ENCODE data around the gene TRMT44. TPM values are rescaled to one million over a fixed set of nuclear protein-coding genes. Genes with fewer than 3 reads are reported as not detected.

TRMT44 gene
- total RNA-seq, 1 donor from 2014 or later, result 39.2 TPM

GRCh38 chr4:8446122-8446521 lies 5.5 kb downstream of the TRMT44 start:
- no peak for DNase-seq (ENCODE audit: low spot score)
- intact Hi-C loops (cut with micrococcal nuclease), result loop anchor here (10.0 kb wide), 2 partner anchors 1801 to 1871 kb away; partner anchors contain the start of genes MAN2B2 and MRFAP1
- peaks cover 14% of the 10 kb centered on the region for H3K36me3 Mint-ChIP-seq (ENCODE audit: low read depth)
- H3K9me3 Mint-ChIP-seq, result no peaks in the 10 kb centered on the region
- H3K27ac Mint-ChIP-seq, result no peak overlapping the region
- peaks cover 40% of the 10 kb centered on the region for H3K4me1 Mint-ChIP-seq (ENCODE audit: low read depth)
- H3K4me3 Mint-ChIP-seq, result no peak overlapping the region
- no peaks in the 10 kb centered on the region for H3K27me3 Mint-ChIP-seq (ENCODE audit: insufficient read depth)

GRCh38 chr4:8451440-8452182 lies 11.0 kb downstream of the TRMT44 start:
- Mint-ChIP-seq H3K4me3 (no peak overlapping the region), H3K27ac (peak overlapping the region; percentile 1)

GRCh38 chr4:8453957-8454356 lies 13.4 kb downstream of the TRMT44 start:
- no peak for DNase-seq (ENCODE audit: low spot score)
- intact Hi-C loops (cut with micrococcal nuclease), result no loop called here
- no peaks in the 10 kb centered on the region for H3K9me3 Mint-ChIP-seq
- H3K27ac Mint-ChIP-seq, result no peak overlapping the region
- no peak overlapping the region for H3K4me3 Mint-ChIP-seq
- H3K36me3 Mint-ChIP-seq (ENCODE audit: low read depth), result peaks cover 23% of the 10 kb centered on the region
- no peaks in the 10 kb centered on the region for H3K27me3 Mint-ChIP-seq (ENCODE audit: insufficient read depth)
- H3K4me1 Mint-ChIP-seq (ENCODE audit: low read depth), result peaks cover 10% of the 10 kb centered on the region

More at GRCh38 chr4:8451440-8452182, 11.0 kb downstream of the TRMT44 start:
- DNase-seq (ENCODE audit: low spot score), result no peak
- Mint-ChIP-seq H3K27me3 (ENCODE audit: insufficient read depth) (no peaks in the 10 kb centered on the region), H3K4me1 (ENCODE audit: low read depth) (peaks cover 10% of the 10 kb centered on the region), H3K9me3 (no peaks in the 10 kb centered on the region), H3K36me3 (ENCODE audit: low read depth) (peaks cover 18% of the 10 kb centered on the region)
- intact Hi-C loops (cut with micrococcal nuclease), result no loop called here

DNA sequence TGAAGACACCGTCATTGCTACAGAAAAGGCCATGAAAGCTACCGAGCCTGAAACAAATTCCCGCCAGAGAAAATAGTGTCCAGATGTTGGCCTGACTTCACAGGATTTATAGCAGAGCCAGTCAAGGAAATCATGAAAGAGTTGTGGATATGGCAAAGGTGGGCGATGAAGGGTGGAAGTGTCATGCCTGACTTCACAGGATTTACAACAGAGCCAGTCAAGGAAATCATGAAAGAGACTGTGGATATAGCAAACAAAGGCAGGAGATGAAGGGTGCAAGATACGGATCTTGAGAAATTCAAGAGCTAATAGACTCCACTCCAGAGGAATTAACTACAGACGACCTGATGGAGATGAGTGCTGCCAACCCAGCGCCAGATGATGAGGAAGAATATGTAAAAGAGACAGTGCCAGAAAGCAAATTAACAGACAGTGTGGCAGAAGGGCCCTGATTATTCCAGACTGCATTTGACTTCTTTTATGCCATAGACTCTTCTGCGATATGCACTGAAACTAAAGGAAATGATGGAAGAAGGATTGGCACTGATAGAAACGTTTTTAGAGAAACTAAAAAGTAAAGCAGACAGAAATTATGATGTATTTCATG lies 17.2 kb downstream of the TRMT44 start:
- Mint-ChIP-seq H3K36me3 (ENCODE audit: low read depth) (peaks cover 21% of the 10 kb centered on the region), H3K27ac (no peak overlapping the region), H3K4me3 (no peak overlapping the region), H3K9me3 (no peaks in the 10 kb centered on the region), H3K27me3 (ENCODE audit: insufficient read depth) (no peaks in the 10 kb centered on the region), H3K4me1 (ENCODE audit: low read depth) (no peaks in the 10 kb centered on the region)
- intact Hi-C loops (cut with micrococcal nuclease), result no loop called here
- DNase-seq (ENCODE audit: low spot score), result no peak

DNA sequence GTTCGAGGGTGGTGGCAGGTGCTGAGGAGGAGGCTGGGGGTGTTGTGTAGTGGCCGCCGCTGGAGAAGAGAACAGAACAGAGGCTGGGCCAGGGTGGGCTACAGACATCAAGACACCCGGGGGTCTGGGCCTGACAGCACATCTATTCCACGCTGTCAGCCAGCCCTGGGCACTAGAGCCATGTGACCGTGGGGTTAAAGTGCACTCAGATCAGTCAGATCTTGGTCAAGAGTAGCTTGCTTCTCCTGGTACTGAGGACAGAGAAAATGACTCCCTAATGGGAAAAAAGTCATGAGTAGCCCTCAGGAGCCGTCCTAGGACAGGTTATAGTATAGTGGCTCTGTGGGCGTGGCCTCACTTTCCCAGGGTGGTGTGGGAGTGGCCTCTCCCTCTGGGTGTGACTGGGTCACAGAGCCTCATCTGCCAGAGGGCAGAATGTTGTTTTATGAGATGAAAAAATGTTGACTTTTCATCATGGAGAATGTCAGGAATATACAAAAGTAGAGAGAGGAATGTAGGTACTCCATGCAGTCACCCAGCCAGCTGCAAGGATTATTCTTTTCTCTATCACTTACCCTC lies 19.4 kb downstream of the TRMT44 start:
- Mint-ChIP-seq H3K27ac (no peak overlapping the region), H3K4me1 (ENCODE audit: low read depth) (no peaks in the 10 kb centered on the region), H3K27me3 (ENCODE audit: insufficient read depth) (no peaks in the 10 kb centered on the region), H3K36me3 (ENCODE audit: low read depth) (peaks cover 17% of the 10 kb centered on the region), H3K4me3 (no peak overlapping the region), H3K9me3 (no peaks in the 10 kb centered on the region)
- DNase-seq (ENCODE audit: low spot score), result no peak
- intact Hi-C loops (cut with micrococcal nuclease), result no loop called here

- DNase-seq (ENCODE audit: low spot score), result no peak
- peaks cover 21% of the 10 kb centered on the region for H3K36me3 Mint-ChIP-seq (ENCODE audit: low read depth)
- no peak overlapping the region for H3K4me3 Mint-ChIP-seq
- H3K9me3 Mint-ChIP-seq, result no peaks in the 10 kb centered on the region
- intact Hi-C loops (cut with micrococcal nuclease), result no loop called here
- no peaks in the 10 kb centered on the region for H3K27me3 Mint-ChIP-seq (ENCODE audit: insufficient read depth)
- no peaks in the 10 kb centered on the region for H3K4me1 Mint-ChIP-seq (ENCODE audit: low read depth)
- no peak overlapping the region for H3K27ac Mint-ChIP-seq
Measured at GRCh38 chr4:8461086-8461485, 20.5 kb downstream of the TRMT44 start.

GRCh38 chr4:8461616-8462015 lies 21.0 kb downstream of the TRMT44 start:
- no peak for DNase-seq (ENCODE audit: low spot score)
- no peaks in the 10 kb centered on the region for H3K27me3 Mint-ChIP-seq (ENCODE audit: insufficient read depth)
- intact Hi-C loops (cut with micrococcal nuclease), result no loop called here
- no peaks in the 10 kb centered on the region for H3K4me1 Mint-ChIP-seq (ENCODE audit: low read depth)
- no peaks in the 10 kb centered on the region for H3K9me3 Mint-ChIP-seq
- H3K36me3 Mint-ChIP-seq (ENCODE audit: low read depth), result peaks cover 18% of the 10 kb centered on the region
- H3K27ac Mint-ChIP-seq, result no peak overlapping the region
- no peak overlapping the region for H3K4me3 Mint-ChIP-seq

- no peaks in the 10 kb centered on the region for H3K4me1 Mint-ChIP-seq (ENCODE audit: low read depth)
- no peak for DNase-seq (ENCODE audit: low spot score)
- H3K36me3 Mint-ChIP-seq (ENCODE audit: low read depth), result peaks cover 18% of the 10 kb centered on the region
- H3K4me3 Mint-ChIP-seq, result no peak overlapping the region
- no peaks in the 10 kb centered on the region for H3K27me3 Mint-ChIP-seq (ENCODE audit: insufficient read depth)
- no peaks in the 10 kb centered on the region for H3K9me3 Mint-ChIP-seq
- no peak overlapping the region for H3K27ac Mint-ChIP-seq
- intact Hi-C loops (cut with micrococcal nuclease), result no loop called here
Measured at GRCh38 chr4:8463811-8464210, 23.2 kb downstream of the TRMT44 start.

DNA sequence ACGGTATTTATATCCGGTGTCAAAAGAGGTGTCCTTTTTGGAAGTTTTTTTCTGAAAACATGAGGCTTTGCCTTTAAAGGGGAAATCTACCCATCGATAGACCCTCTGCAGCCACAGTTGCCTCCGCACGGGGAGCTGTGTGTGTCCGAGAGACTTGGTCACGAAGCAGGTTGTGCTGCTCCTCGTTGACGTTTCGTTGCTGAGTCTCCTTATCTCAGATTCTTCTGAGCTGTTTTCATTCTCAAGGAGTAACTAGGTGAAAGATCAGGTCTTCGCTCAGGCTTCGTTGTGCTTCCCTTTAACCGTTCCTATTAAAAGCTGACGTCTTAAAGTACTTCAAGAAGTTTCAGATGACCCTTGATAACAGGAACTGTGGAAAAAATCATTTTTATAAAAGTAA lies 23.8 kb downstream of the TRMT44 start:
- intact Hi-C loops (cut with micrococcal nuclease), result no loop called here
- H3K36me3 Mint-ChIP-seq (ENCODE audit: low read depth), result peaks cover 22% of the 10 kb centered on the region
- no peak overlapping the region for H3K27ac Mint-ChIP-seq
- no peak overlapping the region for H3K4me3 Mint-ChIP-seq
- no peak for DNase-seq (ENCODE audit: low spot score)
- H3K27me3 Mint-ChIP-seq (ENCODE audit: insufficient read depth), result no peaks in the 10 kb centered on the region
- H3K9me3 Mint-ChIP-seq, result no peaks in the 10 kb centered on the region
- no peaks in the 10 kb centered on the region for H3K4me1 Mint-ChIP-seq (ENCODE audit: low read depth)

- Mint-ChIP-seq H3K36me3 (ENCODE audit: low read depth) (peaks cover 20% of the 10 kb centered on the region), H3K27me3 (ENCODE audit: insufficient read depth) (no peaks in the 10 kb centered on the region), H3K27ac (no peak overlapping the region), H3K4me3 (no peak overlapping the region), H3K9me3 (no peaks in the 10 kb centered on the region), H3K4me1 (ENCODE audit: low read depth) (no peaks in the 10 kb centered on the region)
- intact Hi-C loops (cut with micrococcal nuclease), result no loop called here
- no peak for DNase-seq (ENCODE audit: low spot score)
Measured at GRCh38 chr4:8465615-8466611, 25.3 kb downstream of the TRMT44 start.

- no peaks in the 10 kb centered on the region for H3K27me3 Mint-ChIP-seq (ENCODE audit: insufficient read depth)
- H3K36me3 Mint-ChIP-seq (ENCODE audit: low read depth), result peaks cover 20% of the 10 kb centered on the region
- H3K4me3 Mint-ChIP-seq, result no peak overlapping the region
- no peak overlapping the region for H3K27ac Mint-ChIP-seq
- no peak for DNase-seq (ENCODE audit: low spot score)
- H3K9me3 Mint-ChIP-seq, result no peaks in the 10 kb centered on the region
- intact Hi-C loops (cut with micrococcal nuclease), result no loop called here
- H3K4me1 Mint-ChIP-seq (ENCODE audit: low read depth), result no peaks in the 10 kb centered on the region
Measured at GRCh38 chr4:8467016-8467415, 26.4 kb downstream of the TRMT44 start.

GRCh38 chr4:8468746-8469535 lies 28.4 kb downstream of the TRMT44 start:
- H3K27ac Mint-ChIP-seq, result no peak overlapping the region
- peak; percentile 25 for DNase-seq (ENCODE audit: low spot score)
- peaks cover 19% of the 10 kb centered on the region for H3K36me3 Mint-ChIP-seq (ENCODE audit: low read depth)
- H3K27me3 Mint-ChIP-seq (ENCODE audit: insufficient read depth), result no peaks in the 10 kb centered on the region
- intact Hi-C loops (cut with micrococcal nuclease), result loop anchor here (1.0 kb wide), 1 partner anchor 78 kb away; no protein-coding TSS in a partner anchor
- H3K9me3 Mint-ChIP-seq, result no peaks in the 10 kb centered on the region
- H3K4me1 Mint-ChIP-seq (ENCODE audit: low read depth), result no peaks in the 10 kb centered on the region
- H3K4me3 Mint-ChIP-seq, result no peak overlapping the region
